NOMO-1 treated with dmso at 0.1 percent for 144 hours (cell line): ENCODE data around the gene SIAH2.

Experiments
- DNase-seq: peaks from one replicate; lab custom pipeline; 2025; ENCODE audit not compliant: unreplicated experiment; lab: John Stamatoyannopoulos, UW

The SIAH2 gene

DNA sequence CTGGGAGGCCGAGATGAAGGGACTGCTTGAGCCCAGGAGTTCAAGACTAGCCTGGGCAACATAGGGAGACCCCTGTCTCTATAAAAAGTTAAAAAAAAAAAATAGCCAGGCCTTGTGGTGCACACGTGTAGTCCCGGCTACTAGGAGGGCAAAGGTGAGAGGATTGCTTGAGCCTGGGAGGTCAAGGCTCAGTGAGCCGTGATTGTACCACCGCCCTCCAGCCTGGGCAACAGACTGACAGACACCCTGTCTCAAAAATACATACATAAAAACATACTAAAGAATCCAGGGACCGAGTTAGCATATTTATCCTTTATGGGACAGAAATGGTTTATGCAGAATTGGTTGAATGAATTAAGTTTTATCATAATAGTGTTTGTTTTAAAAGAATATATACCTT is 13.7 kb downstream of the SIAH2 start:
- DNase-seq, result no peak

DNA sequence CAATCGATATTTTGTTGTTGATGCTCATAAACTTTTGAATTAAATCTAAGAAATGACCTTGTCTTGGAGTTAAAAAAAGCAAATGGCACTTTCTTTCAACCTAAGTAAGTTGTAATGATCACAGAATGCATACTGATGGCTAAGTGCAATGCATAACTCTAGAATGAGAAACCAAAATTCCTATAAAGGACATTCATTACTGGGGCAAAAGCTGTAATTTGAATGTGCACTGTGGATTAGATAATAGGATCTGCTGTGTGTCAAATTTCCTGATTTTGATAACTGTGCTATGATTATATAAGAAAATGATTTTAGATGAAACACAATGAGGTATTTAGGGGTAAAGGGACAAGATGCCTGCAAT is 14.3 kb downstream of the SIAH2 start:
- DNase-seq, result no peak

DNA sequence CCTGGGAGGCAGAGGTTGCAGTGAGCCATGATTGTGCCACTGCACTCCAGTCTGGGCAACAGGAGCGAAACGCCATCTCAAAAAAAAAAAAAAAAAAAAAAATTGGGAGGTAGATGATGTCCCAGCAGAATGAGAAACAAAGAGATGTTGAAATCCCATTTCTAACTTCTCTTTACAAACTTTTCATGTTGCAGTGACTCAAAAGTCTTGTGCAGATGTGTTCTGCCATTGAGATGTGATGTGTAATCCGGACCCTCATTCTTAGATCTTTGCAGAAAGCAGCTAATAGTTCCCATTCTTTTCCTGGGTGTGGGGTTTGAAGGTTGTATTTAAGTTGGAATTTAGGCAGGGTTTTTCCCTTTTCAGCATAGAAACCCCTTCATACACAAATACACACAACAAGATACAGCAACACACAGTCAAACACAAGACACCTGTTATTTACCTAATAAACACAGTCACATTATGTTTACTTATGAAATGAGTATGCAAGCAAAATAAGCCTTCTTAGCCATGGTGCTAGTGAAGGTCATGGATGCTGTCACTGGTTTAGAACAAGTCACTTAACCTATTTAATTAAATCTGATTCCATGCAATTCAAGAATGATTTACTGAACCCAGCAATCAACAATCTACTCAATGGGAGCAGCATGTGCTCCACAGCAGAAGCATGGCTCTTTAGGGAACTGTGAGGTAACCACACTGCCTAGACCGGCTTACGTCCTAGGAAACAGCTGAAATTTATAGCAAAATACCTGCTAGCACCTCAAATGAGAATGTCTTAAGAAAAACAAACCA is 14.9 kb downstream of the SIAH2 start:
- no peak for DNase-seq

DNA sequence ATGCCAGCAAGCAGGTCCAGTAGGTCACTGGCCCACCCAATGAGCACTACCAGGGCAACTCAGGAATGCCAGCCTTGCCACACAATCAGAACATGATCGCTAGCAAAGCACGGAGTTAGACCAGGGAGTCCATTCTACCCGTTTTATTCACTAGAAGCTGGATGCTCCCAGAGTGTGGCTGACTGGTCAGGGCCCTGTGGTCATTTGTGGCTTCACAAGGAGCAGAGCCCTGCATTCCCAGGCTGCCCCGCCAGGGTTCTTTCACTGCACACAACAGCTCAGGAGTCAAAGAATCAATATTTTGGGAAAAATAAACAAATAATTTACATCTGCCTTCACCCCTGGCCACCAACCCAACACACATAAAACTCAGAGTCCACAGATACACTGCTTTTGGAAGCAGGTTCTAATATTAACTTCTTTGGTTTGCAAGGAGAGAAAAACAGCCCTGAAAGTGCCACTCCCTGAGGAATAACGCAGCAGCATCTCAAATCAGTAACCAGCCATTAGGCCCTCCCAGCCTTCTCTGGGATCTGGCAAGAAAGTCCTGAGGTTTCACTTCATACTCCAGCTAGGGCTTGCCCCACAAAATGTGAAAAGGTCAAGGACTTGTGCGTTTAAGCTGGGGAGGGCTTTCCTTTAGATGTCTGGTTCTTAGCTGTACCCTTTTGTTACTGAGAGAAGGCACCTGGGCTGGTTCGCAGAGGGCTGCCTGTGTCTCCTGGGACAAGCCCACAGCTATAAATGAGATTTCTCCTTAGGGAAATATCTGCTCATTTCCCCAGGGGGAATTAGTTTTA is 16.0 kb downstream of the SIAH2 start:
- no peak for DNase-seq

DNA sequence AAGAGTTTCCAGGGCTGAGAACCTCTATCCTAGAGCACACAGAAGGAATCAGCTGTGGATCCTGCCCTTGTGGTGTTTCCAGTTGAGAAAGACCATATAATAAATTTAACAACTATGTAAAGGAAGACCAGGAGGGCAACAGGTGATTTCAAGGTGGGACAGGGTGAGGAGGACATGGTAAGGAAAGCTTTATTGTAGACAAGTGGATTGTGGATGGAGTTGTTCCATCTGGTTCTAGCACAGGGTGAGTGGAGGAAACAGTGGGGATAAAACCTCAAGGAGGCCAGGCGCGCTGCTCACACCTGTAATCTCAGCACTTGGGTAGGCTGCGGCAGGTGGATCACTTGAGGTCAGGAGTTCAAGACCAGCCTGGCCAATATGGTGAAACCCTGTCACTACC is 17.1 kb downstream of the SIAH2 start:
- DNase-seq, result no peak

DNA sequence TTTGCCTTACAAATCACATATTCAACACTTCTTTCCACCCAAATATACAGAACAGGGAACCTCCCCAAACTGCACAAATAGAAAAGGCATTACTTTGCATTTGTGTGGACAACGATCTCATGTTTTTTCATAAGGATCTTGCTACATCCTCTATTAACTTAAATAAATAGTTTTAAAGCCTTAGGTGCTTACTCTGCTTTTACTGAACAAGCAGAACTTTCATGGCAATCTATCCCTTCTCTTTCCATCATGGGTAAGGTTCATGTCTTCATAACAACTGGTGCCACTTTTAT is 18.1 kb downstream of the SIAH2 start:
- DNase-seq, result no peak

DNA sequence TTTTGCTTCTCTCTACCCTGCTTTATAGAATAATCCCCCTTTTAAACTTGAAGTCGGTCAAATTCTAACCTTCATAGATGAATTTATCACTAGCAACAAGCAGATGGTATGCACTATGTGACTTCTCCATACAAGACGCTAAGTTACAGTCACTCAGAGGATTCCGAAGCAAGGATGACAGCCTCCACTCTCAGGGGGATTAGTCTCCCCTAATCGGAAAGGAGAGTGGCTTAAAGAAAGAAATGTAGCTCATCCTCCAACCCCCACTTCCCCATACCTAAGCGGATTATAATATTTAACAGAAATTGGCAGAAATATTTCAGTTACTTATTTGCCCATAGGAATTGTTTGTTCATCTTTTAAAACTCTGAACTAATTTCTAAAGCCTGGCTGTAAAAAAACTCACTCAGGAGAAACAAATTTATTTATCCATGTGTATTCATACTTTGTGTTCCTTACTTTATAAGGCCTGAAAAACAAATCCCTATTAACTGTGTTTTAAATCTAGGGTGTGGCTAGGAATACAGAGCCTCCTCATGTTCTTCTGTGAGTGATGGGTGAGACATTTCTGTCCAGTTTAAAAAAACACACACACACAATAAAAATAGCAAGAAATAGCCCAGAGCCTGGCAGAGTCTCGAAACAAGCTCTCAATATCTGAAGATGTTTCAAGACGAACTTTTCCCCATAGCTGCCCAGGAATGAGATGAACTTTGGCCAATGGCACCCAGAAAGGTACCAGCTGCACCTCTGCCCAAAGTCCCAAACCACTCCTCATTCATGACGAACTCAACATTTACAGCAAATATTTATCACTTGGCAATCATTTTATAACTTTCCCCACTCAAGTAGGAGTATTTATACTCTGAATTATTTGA is 18.7 kb downstream of the SIAH2 start:
- DNase-seq, result no peak

DNA sequence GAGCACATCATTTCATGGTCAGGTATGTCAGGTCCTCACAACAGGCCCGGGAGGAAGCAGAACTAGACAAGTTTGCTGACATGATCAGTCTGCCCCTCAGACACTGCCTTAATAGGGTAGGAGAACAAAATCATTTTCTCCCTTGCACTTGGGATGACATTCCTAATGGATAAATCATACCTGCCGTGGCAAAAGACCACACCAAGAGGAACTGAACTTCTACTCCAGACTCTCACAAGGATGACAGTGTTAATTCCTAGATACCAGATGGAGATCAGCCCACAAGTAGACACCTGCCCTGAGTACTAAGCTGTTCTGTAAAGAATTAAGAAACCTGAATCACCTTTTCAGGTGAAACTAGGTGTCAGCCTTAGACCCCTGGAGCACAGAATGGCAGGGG is 19.5 kb downstream of the SIAH2 start:
- DNase-seq, result no peak

DNA sequence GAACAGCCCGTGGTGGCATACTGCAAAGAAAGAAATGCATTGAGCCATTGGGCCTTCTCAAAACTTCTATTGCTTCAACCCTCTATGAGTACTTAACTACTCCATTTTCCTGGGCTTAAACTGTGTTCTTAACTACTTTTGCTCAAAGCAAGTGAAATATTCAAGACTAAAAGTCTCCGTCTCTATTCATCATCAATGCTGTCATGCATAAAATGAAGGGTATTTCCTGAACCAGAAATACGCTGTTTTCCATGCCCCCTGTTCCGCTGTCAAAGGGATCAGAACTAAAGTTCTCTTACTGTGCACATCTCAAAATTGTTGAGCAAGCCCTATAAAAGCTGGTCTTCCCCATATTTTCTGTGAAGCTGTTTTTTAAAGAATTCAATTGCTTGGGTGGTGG is 20.3 kb downstream of the SIAH2 start:
- DNase-seq, result no peak

DNA sequence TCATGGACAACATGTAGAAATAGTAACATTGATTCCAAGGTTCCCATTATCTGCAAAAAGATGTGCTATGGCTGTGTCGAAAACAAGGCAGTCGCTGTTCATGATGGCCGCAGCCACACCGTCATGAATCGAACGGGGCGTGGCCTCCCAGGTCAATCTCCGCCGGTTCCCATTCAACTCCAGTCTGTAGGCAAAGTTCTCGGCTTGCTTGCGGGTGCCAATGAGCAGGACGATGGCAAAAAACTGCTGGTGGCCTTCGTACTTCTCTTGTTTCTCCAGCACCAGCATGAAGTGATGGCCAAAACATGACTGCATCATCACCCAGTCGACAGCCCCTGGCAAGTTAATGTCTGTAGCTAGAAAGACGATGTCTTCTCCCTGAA is 20.8 kb downstream of the SIAH2 start:
- no peak for DNase-seq

DNA sequence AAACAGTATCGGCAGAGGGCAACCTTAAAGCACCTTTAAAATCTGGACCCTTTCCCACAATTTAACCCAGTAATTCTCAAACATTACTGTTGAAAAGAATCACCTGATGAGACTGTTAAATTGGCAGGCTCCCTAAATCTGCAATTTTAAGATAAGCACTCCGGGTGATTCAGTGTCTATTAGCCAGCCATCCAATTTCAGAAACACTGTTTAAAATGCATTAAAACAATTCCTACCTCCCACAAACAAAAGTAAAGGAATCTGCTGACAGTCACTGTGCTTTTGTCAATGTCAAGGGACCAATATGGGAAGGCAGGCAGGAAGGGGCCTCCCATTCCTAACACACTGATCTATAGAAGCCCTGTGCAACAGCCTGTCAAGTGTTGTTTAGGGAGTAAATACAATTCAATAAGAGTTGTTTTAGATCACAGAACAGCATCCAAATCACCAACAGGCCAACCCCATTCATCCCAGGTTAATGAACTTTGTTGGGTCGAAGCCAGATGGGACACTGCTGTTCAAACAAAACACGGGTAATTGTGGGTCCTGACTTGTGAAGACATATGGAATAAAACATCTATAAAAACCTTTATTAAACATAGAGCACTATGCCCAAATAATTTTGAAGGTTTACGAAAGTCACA is 21.4 kb downstream of the SIAH2 start:
- no peak for DNase-seq

DNA sequence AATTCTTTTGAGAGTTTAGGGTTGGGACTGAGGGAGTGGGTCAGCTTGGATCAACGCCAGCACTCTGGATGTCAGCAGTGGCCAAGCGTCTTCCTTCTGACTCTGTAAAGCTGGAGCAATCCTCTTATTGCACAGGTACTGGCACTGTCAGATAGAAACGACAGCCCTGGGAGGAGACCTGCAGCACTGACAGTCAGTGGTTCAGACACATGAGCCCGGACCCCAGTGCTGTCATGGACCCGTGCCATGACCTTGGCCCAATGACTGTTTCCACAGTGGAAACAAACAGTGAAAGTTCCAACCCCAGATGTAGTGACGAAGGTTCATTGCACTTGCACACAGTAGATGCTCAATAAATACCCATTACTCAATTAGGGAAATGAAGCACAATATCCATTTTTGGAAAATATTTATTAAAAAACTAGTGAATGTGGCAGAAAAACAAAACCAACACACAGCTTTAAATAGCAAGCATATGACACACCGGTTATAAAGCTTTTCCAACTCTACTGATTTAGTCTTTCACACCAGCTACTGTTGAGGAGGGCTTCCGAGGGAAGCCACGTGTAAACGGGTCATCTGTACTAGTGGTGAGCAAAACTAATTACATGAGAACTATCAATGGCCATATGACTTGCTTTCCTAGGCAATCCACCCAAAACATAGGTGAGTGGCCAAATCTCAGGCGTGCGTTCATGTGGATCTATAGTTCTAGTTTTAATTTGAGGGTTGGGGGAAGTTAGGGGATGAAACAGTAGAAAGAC is 22.1 kb downstream of the SIAH2 start:
- no peak for DNase-seq

DNA sequence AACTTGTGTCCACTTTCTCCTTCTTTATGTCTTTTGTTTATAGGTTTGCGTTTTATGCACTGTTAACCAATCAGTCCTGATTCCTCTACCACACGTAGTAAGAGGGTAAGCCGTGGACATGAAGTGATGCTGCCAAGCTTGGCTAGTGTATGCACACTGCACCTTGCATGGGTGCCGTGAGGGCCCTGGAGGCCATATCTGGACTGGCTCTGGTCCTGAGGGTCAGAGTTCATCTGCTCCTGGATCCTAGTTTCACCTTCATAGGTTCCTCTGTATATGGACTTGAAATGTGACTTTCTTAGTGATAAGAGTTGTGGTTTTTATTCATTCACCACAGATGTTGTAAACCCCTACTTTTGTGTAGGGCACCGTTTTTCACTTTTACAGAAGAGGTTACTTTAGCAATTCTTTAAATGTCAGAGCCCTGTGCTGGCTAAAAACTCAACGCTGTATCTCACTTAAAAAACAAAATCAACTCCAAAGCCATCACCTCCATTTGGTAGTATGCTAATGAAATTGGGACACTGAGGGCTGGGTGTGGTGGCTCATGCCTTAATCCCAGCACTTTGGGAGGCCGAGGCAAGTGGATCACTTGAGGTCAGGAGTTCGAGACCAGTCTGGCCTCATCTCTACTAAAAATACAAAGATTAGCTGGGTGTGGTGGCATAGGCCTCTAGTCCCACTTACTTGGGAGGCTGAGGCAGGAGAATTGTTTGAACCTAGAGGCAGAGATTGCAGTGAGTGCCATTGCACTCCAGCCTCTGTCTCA is 22.9 kb downstream of the SIAH2 start:
- no peak for DNase-seq

DNA sequence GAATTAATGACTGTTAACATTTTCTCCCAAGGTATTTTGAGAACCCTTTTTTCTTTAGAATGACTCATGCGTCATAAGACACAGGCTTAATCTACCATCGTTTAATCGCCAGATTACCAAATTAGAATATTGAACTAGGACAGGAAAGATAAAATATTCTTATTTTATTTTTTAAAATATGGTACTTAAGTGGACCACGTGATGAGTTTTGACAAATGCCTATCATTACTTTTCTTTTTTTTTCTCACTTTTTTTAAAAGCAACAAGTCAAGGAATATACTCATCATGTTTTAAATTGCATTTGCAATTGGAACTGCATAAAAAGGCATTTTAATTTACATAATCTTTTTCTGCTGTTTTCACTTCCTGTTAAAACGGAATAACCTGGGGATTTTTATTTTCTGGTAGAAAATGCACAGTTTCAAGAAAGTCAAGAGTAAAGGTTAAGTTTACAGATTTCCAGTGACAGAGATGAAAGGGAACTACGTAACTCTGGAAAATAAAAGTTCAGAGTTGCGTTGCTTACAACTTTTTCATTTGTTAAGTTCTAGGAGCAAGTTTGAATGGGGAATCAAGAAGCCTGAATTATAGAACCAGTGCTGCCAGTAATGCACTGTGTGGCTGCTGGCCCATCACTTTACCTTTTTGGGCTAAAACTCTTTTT is 23.6 kb downstream of the SIAH2 start:
- DNase-seq, result no peak

DNA sequence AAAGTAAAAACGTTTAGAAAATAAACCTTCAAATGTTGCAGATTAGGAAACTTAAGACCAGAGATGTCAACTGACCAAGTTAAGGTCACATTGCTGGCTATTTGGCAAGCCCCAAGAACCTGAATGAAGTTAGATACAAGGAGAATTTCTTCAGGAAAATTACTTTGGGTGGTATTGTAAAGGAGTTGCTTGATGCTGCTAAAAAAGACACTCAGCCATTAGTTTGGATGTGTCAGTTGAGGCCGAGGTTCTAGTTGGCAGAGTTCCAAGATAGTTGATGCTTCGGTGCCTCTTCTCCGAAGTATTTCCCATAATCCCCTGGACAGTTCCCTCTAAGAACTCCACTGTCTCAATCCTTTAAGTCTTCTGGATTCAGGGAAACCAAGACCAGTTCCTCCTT is 24.3 kb downstream of the SIAH2 start:
- no peak for DNase-seq

DNA sequence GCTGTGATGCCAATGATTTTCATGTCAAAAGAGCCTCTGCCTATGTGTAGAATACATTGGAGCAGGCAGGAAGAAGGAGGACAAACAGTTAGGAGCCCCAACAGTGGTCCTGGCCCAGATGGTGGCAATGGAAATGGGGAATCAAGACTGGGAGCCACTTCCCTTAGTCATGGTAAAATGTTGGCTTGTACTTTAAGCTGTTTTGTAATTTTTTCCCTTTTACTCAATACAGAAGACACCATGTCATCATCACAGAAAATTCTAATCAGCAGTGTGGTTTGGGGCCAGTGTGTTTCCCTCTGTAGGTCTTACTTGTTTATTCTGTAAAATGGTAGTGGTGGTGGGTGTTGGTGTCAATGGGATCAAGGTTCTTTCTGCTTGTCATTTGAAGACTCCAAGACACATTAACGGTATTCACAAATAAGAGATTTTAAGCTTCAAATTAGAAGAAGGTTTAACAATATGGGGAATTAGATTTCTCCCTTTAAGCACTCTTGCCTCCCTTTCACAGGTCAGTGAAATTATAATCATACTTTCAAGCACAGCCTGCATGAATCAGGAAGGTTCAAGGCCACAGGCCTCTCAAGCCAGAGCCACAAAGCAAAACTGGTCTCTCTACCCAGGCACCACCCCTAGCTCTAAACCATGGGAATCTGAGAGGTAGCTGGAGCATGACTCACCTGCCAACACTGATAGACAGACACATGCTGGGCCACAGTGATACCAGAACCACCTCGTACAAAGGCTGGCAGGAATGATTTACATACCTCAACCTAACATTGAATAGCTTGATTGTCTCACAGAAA is 24.9 kb downstream of the SIAH2 start:
- no peak for DNase-seq

DNA sequence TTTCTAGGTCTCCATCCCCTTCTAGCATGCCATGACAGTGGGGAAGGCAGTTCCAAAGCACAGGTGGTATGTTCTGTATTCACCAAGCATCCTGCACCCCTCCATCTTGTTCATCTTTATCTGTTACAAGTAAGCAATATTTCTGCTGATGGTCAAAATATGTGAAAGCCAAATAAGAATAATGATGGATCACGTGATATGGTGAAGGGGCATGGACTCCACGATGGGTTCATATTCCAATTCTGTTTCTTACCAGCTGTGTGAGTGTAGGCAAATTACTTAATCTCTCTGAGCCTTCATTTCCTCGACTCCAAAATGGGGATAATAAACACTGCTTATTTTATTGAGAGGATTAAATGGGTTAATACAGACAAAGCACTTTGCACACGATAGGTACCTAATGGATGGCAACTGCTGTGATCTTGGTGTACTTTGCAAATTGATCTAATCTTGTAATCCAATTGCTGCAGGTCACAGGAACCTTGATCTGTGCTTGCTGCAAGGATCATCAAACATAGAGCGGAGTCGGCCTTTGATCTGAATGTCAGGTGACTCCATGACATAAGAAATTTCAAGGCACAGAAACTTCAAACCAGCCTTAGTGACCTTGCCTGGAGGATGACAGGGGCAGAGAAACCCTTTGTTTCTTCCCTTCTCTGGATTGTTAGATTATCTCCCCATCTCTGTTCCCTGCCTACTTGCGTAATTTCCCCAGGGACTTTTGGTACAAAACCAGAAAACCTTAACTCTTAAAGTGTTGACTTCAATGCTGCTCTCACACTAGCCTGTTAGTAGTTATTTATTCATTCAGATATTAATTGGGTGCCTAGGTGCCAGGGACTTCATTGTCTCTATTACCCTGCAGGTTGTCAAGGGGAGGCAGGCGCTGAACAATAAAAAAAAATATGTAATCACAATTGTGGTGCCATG is 25.8 kb downstream of the SIAH2 start:
- DNase-seq, result no peak
